T-cell (primary cell): Measurements from ENCODE around the gene SSBP3. TPM values are rescaled to one million over a fixed set of nuclear protein-coding genes. Genes with fewer than 3 reads are reported as not detected.

Source experiments
- ATAC-seq, 4 experiments: fragments of 200-7000 bp in 3 of 4; fragments of 150-1000 bp in 1 of 4; cut with Tn5 transposase; replicated peaks in 1 of 4; 1 replicate in 3 of 4; 2 replicates in 1 of 4; pipeline ENCODE4 v1.10.0; 2021; ENCODE audit warnings: moderate library complexity in 3 of 4, mild to moderate bottlenecking in 2 of 4, moderate number of reproducible peaks in 1 of 4
- CTCF ChIA-PET, 2 donors: fragments of 300-600 bp; sonication (Branson Sonifier 250); formaldehyde crosslinking; loops; one replicate each; lab custom pipeline; 2022; ENCODE audit warnings: antibody characterized with exemption in 2 of 2; lab: Charles Lee
- POLR2A ChIA-PET, 2 donors: fragments of 300-600 bp; sonication (Branson Sonifier 250); formaldehyde crosslinking; loops; one replicate each; lab custom pipeline; 2022; ENCODE audit warnings: antibody characterized with exemption in 2 of 2; lab: Charles Lee
- DNase-seq, 35 experiments: peaks; one replicate each; pipeline versions ENCODE4 v3.0.0 to v3.0.0-alpha.2; 2013 to 2023
- H3K27ac ChIP-seq: one replicate; pipeline ENCODE4 v1.5.1; 2013; ENCODE audit warnings: low read length
- H3K27me3 ChIP-seq, 2 experiments: replicated peaks in 1 of 2; 1 replicate in 1 of 2; 2 replicates in 1 of 2; pipeline versions ENCODE4 v1.6.1 to v1.7.0; 2013; ENCODE audit warnings: low read length in 1 of 2, mixed read lengths in 1 of 2; ENCODE audit not compliant: control insufficient read depth in 2 of 2, insufficient read depth in 2 of 2; ENCODE audit errors: extremely low read depth in 1 of 2
- H3K36me3 ChIP-seq, 2 donors: 1 replicate in 1 of 2; 2 replicates in 1 of 2; pipeline versions ENCODE4 v1.6.1 to v1.7.0; 2013; ENCODE audit warnings: low read length in 1 of 2; ENCODE audit not compliant: control insufficient read depth in 2 of 2, insufficient read depth in 1 of 2; ENCODE audit errors: extremely low read depth in 1 of 2
- H3K4me1 ChIP-seq, 2 experiments: 1 replicate in 1 of 2; 2 replicates in 1 of 2; pipeline versions ENCODE4 v1.6.1 to v1.7.0; 2013; ENCODE audit warnings: low read length in 2 of 2, mixed read lengths in 1 of 2; ENCODE audit not compliant: insufficient read depth in 2 of 2, control insufficient read depth in 1 of 2; ENCODE audit errors: extremely low read depth in 1 of 2
- H3K4me3 ChIP-seq, 2 donors: 1 replicate in 1 of 2; 2 replicates in 1 of 2; pipeline versions ENCODE4 v1.5.1 to v1.7.0; 2013; ENCODE audit warnings: mild to moderate bottlenecking in 2 of 2, low read length in 1 of 2, moderate library complexity in 1 of 2; ENCODE audit not compliant: control insufficient read depth in 1 of 2; ENCODE audit errors: extremely low read depth in 1 of 2
- H3K9me3 ChIP-seq: 2 replicates; pipeline ENCODE4 v1.7.0; 2013
- H3K27ac Mint-ChIP-seq, 2 donors: one replicate each; pipeline ENCODE4 v1.8.0; 2020 to 2021; ENCODE audit warnings: mild to moderate bottlenecking in 2 of 2, mixed read lengths in 2 of 2
- H3K27me3 Mint-ChIP-seq, 2 donors: one replicate each; pipeline ENCODE4 v1.8.0; 2021 to 2022; ENCODE audit warnings: mixed read lengths in 2 of 2
- H3K36me3 Mint-ChIP-seq: one replicate; pipeline ENCODE4 v1.8.0; 2021; ENCODE audit warnings: mixed read lengths
- H3K4me1 Mint-ChIP-seq, 3 donors: one replicate each; pipeline ENCODE4 v1.8.0; 2020 to 2022; ENCODE audit warnings: mixed read lengths in 3 of 3, mild to moderate bottlenecking in 1 of 3
- H3K4me3 Mint-ChIP-seq, 3 donors: one replicate each; pipeline ENCODE4 v1.8.0; 2020 to 2022; ENCODE audit warnings: mild to moderate bottlenecking in 3 of 3, mixed read lengths in 3 of 3, moderate library complexity in 3 of 3
- H3K9me3 Mint-ChIP-seq, 3 donors: one replicate each; pipeline ENCODE4 v1.8.0; 2020 to 2022; ENCODE audit warnings: mixed read lengths in 3 of 3
- WGBS: methylation state at CpG from one replicate; pipeline ENCODE4 v1.1.5; 2013; ENCODE audit warnings: missing lambda C conversion rate; ENCODE audit not compliant: insufficient coverage; 5-methylcytosine and 5-hydroxymethylcytosine counted together
- total RNA-seq, 35 experiments: library from RNA in 6 of 35; stranded (reverse) in 6 of 35; fragments of 120-200 nt in 1 of 35; gene quantifications; one replicate each; pipeline versions ENCODE4 v1.2.1 to v1.2.4 and lab custom pipeline; 2013 to 2026

The SSBP3 gene
- total RNA-seq, 5 donors from 2014 or later (not counting 1 experiment from before 2014, with no cell fraction given), result 51.5 to 84.5 (median 69.2) TPM

DNA sequence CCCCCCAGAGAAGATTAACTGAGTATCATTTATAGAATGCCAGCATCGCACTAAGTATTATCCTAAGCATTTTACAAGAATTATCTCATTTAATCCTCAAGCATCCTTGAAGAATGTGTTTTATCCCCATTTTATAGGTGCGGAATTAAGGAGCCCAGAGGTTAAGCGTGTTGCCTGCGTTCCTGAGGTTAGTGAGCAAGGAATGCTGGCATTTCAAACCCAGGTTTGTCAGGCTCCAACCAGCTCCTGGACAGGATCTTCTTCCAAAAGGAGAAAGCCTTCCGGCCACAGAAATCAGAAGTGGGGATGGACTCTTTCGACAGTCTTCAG, 82.3 kb downstream of the SSBP3 start:
- 83% methylated on average over 1 of the region's 6 CpGs for WGBS
- ChIA-PET POLR2A (no interaction called here), CTCF (no interaction called here)
- H3K9me3 Mint-ChIP-seq, result no peaks in the 10 kb centered on the region
- Histone ChIP-seq H3K27ac (no peak overlapping the region), H3K4me3 (no peak overlapping the region), H3K9me3 (no peaks in the 10 kb centered on the region), H3K36me3 (peaks cover 7% of the 10 kb centered on the region in 2 donors), H3K27me3 (no peaks in the 10 kb centered on the region), H3K4me1 (peaks cover 2 to 43% of the 10 kb centered on the region in 2 experiments)
- no peak overlapping the region for H3K4me3 Mint-ChIP-seq
- DNase-seq (no peak), ATAC-seq (no peak)
- peaks cover 4% of the 10 kb centered on the region for H3K36me3 Mint-ChIP-seq
- peak overlapping the region in 1 of 2 donors; percentile 44 for H3K27ac Mint-ChIP-seq
- no peaks in the 10 kb centered on the region for H3K27me3 Mint-ChIP-seq
- peaks cover 71 to 88% (median 72%) of the 10 kb centered on the region in 3 donors for H3K4me1 Mint-ChIP-seq

DNA sequence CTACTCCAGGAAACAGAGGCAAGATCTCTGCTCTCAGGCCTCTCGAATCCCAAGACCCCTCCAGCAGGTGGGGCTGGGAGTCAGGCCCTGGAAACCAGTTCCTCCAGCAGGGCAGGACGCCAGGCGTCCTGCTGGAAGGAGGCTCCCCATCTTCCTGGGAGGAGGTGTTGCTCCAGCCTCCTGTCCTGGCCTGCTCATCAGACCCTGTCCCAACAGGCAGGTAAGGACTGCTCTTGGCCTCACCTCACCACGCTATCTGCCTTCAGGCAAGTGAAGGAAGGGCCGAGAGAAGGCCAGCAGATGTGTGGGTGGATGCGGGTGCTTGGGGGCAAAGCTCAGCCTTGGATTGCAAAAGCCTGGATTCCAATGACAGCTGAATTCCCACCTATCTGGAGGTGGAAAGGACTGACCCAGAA, 82.9 kb downstream of the SSBP3 start:
- H3K36me3 ChIP-seq, result peaks cover 2 to 6% of the 10 kb centered on the region in 2 donors
- DNase-seq, result no peak
- H3K27ac Mint-ChIP-seq, result peak overlapping the region in 1 of 2 donors; percentile 44
- no peak overlapping the region for H3K4me3 ChIP-seq
- no peaks in the 10 kb centered on the region for H3K9me3 ChIP-seq
- ChIA-PET POLR2A (no interaction called here), CTCF (no interaction called here)
- peaks cover 2 to 41% of the 10 kb centered on the region in 2 experiments for H3K4me1 ChIP-seq
- ATAC-seq, result no peak
- H3K36me3 Mint-ChIP-seq, result peaks cover 4% of the 10 kb centered on the region
- no peaks in the 10 kb centered on the region for H3K9me3 Mint-ChIP-seq
- peaks cover 71 to 85% (median 72%) of the 10 kb centered on the region in 3 donors for H3K4me1 Mint-ChIP-seq
- no peak overlapping the region for H3K4me3 Mint-ChIP-seq
- H3K27me3 Mint-ChIP-seq, result no peaks in the 10 kb centered on the region
- H3K27ac ChIP-seq, result no peak overlapping the region
- 97% methylated on average over 4 of the region's 6 CpGs for WGBS
- no peaks in the 10 kb centered on the region for H3K27me3 ChIP-seq

DNA sequence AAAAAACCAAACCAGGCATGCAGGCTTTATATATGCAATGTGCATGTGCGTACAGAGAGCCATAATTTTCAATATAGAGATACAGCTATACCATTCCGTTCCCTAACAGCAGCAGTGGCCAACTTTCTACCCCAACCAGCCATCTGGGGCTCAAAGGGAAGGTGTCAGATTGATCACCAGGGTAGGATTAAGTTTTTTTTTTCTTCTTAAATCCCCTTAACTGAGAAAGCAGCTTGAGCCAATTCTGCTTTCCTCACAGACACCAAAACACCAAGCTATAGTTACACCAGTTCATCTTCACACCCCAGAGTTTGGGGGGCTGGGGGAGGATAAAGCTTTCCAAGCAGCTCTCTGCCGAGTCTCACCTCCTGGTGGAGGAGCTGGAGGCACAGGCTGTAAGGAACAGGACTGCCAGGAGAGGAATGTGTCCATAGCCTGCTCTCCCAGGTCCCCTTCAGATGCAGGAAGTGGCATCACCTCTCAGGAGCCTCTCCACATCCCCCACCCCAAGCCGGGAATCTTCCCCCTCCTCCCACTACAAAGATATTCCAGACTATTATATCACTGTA, 87.9 kb downstream of the SSBP3 start:
- POLR2A ChIA-PET, result no interaction called here
- Mint-ChIP-seq H3K4me3 (no peak overlapping the region), H3K9me3 (no peaks in the 10 kb centered on the region), H3K36me3 (peaks cover 7% of the 10 kb centered on the region), H3K27ac (peak overlapping the region in 1 of 2 donors; percentile 36), H3K27me3 (no peaks in the 10 kb centered on the region), H3K4me1 (peaks cover 63 to 77% (median 64%) of the 10 kb centered on the region in 3 donors)
- Histone ChIP-seq H3K36me3 (peaks cover 0 to 2% of the 10 kb centered on the region in 2 donors), H3K4me1 (peaks cover 8 to 33% of the 10 kb centered on the region in 2 experiments), H3K27ac (no peak overlapping the region), H3K27me3 (no peaks in the 10 kb centered on the region), H3K9me3 (no peaks in the 10 kb centered on the region), H3K4me3 (no peak overlapping the region)
- ATAC-seq, result no peak
- DNase-seq, result no peak
- CTCF ChIA-PET, result no interaction called here
- no CpG with 5 or more reads among the region's 4 CpGs for WGBS

DNA sequence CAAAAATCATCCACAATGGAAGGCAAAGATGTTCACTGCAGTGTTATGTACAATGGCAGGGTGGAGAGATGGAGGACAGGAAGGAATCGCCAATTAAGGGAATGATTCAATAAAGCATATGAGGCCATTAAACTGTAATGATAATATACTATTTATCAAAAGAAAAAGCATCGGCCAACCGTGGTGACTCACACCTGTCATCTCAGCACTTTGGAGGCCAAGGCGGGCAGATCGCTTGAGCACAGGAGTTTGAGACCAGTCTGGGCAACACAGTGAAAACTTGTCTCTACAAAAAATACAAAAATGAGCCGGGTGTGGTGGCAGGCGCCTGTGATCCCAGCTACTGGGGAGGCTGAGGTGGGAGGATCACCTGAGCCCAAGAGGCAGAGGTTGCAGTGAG, 89.1 kb downstream of the SSBP3 start:
- DNase-seq (no peak), ATAC-seq (no peak)
- Histone ChIP-seq H3K9me3 (no peaks in the 10 kb centered on the region), H3K36me3 (peaks cover 0 to 2% of the 10 kb centered on the region in 2 donors), H3K27me3 (no peaks in the 10 kb centered on the region), H3K27ac (no peak overlapping the region), H3K4me1 (peaks cover 13 to 39% of the 10 kb centered on the region in 2 experiments), H3K4me3 (no peak overlapping the region)
- Mint-ChIP-seq H3K4me1 (peaks cover 62 to 75% (median 71%) of the 10 kb centered on the region in 3 donors), H3K27ac (peak overlapping the region in 1 of 2 donors; percentile 34), H3K9me3 (no peaks in the 10 kb centered on the region), H3K36me3 (peaks cover 7% of the 10 kb centered on the region), H3K27me3 (no peaks in the 10 kb centered on the region), H3K4me3 (no peak overlapping the region)
- WGBS, result 100% methylated on average over 2 of the region's 7 CpGs
- CTCF ChIA-PET, result no interaction called here
- POLR2A ChIA-PET, result no interaction called here

DNA sequence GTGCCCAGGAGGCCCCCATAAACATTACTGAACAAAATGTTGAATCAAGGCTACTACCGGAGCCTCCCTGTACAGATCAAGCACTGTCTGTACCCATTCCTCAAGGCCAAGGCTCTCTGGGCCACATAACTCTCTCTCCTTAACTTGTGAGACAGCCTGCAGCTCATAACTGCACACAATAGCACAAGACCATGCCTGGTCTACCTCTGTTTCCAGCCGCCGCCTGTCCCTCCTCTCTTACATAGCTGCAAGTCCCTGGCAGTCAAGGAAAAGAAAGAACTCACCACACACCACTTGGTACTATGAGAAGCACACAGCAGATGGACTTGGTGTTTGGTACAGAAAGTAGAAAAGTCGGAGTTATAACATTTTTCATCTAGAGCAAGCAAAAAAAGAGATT, 91.1 kb downstream of the SSBP3 start:
- H3K27me3 Mint-ChIP-seq, result no peaks in the 10 kb centered on the region
- H3K4me1 Mint-ChIP-seq, result peaks cover 70 to 79% (median 73%) of the 10 kb centered on the region in 3 donors
- POLR2A ChIA-PET, result no interaction called here
- H3K27ac ChIP-seq, result no peak overlapping the region
- no peaks in the 10 kb centered on the region for H3K9me3 Mint-ChIP-seq
- H3K4me3 Mint-ChIP-seq, result no peak overlapping the region
- no peak for DNase-seq
- ATAC-seq, result no peak
- H3K4me3 ChIP-seq, result no peak overlapping the region
- no peaks in the 10 kb centered on the region for H3K9me3 ChIP-seq
- CTCF ChIA-PET, result no interaction called here
- H3K36me3 ChIP-seq, result peaks cover 0 to 2% of the 10 kb centered on the region in 2 donors
- H3K36me3 Mint-ChIP-seq, result peaks cover 3% of the 10 kb centered on the region
- H3K4me1 ChIP-seq, result peaks cover 26 to 56% of the 10 kb centered on the region in 2 experiments
- H3K27ac Mint-ChIP-seq, result peak overlapping the region; percentile 57 to 66
- H3K27me3 ChIP-seq, result no peaks in the 10 kb centered on the region
- 92% methylated on average over 1 of the region's 4 CpGs for WGBS

DNA sequence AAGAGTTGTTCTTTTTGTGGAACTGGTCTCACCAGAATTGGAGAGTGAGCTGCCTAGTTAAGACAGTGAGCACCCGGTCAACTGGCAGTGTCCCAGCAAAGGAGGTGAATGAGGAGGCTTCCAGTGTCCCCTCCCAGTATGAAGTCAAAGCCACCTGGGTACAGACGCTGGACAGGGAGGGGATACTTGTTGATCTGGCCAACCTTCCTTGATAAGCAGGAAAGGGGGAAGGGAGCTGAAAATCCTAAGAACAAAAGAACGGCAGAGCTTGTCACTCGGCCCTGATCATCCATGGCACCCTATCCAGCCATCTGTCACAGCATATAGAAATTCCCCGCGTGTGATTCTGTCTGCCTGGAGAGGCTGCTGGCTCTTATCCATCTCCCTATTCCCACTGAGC, 91.5 kb downstream of the SSBP3 start:
- H3K27ac Mint-ChIP-seq, result peak overlapping the region; percentile 57 to 66
- H3K36me3 Mint-ChIP-seq, result peaks cover 3% of the 10 kb centered on the region
- Histone ChIP-seq H3K27me3 (no peaks in the 10 kb centered on the region), H3K4me1 (peaks cover 30 to 58% of the 10 kb centered on the region in 2 experiments), H3K36me3 (peaks cover 0 to 2% of the 10 kb centered on the region in 2 donors), H3K27ac (no peak overlapping the region), H3K4me3 (no peak overlapping the region), H3K9me3 (no peaks in the 10 kb centered on the region)
- ATAC-seq (no peak), DNase-seq (no peak)
- no peak overlapping the region for H3K4me3 Mint-ChIP-seq
- H3K9me3 Mint-ChIP-seq, result no peaks in the 10 kb centered on the region
- peaks cover 70 to 79% (median 73%) of the 10 kb centered on the region in 3 donors for H3K4me1 Mint-ChIP-seq
- ChIA-PET POLR2A (no interaction called here), CTCF (no interaction called here)
- WGBS, result no CpG with 5 or more reads among the region's 6 CpGs
- H3K27me3 Mint-ChIP-seq, result no peaks in the 10 kb centered on the region
